ENCODE measurements around the gene PRRC2B.

PRRC2B gene

GRCh38 chr9:131397100-131397790, 3.4 kb downstream of the PRRC2B start:
- H3K4me3 ChIP-seq (ENCODE audit: low read length): peak overlapping the region; percentile 44
- no peak for TF ChIP-seq ZNF274 (IDR thresholded peaks at IDR 0.05; ENCODE audit: low read depth, low read length)

GRCh38 chr9:131398204-131398603, 4.3 kb downstream of the PRRC2B start:
- no peak for TF ChIP-seq ZNF274 (IDR thresholded peaks at IDR 0.05; ENCODE audit: low read depth, low read length)
- peak overlapping the region; percentile 56; the same call in 1 of the 2 replicates for H3K4me3 ChIP-seq (ENCODE audit: low read length)

GRCh38 chr9:131399972-131400371, 6.1 kb downstream of the PRRC2B start:
- TF ChIP-seq ZNF274 (IDR thresholded peaks at IDR 0.05; ENCODE audit: low read depth, low read length): no peak
- no peak overlapping the region for H3K4me3 ChIP-seq (ENCODE audit: low read length)

- no peak for TF ChIP-seq ZNF274 (IDR thresholded peaks at IDR 0.05; ENCODE audit: low read depth, low read length)
Measured at GRCh38 chr9:131400627-131401026, 6.7 kb downstream of the PRRC2B start.

GRCh38 chr9:131402073-131402472, 8.2 kb downstream of the PRRC2B start:
- TF ChIP-seq ZNF274 (IDR thresholded peaks at IDR 0.05; ENCODE audit: low read depth, low read length): no peak
- H3K4me3 ChIP-seq (ENCODE audit: low read length): no peak overlapping the region

More at GRCh38 chr9:131400627-131401026, 6.7 kb downstream of the PRRC2B start:
- H3K4me3 ChIP-seq (ENCODE audit: low read length): no peak overlapping the region

GRCh38 chr9:131402738-131403492, 9.0 kb downstream of the PRRC2B start:
- H3K4me3 ChIP-seq (ENCODE audit: low read length): no peak overlapping the region
- no peak for TF ChIP-seq ZNF274 (IDR thresholded peaks at IDR 0.05; ENCODE audit: low read depth, low read length)

GRCh38 chr9:131403493-131403773, 9.5 kb downstream of the PRRC2B start:
- no peak for TF ChIP-seq ZNF274 (IDR thresholded peaks at IDR 0.05; ENCODE audit: low read depth, low read length)
- no peak overlapping the region for H3K4me3 ChIP-seq (ENCODE audit: low read length)

GRCh38 chr9:131404581-131404980, 10.7 kb downstream of the PRRC2B start:
- TF ChIP-seq ZNF274 (IDR thresholded peaks at IDR 0.05; ENCODE audit: low read depth, low read length): no peak
- no peak overlapping the region for H3K4me3 ChIP-seq (ENCODE audit: low read length)

GRCh38 chr9:131404987-131405386, 11.1 kb downstream of the PRRC2B start:
- H3K4me3 ChIP-seq (ENCODE audit: low read length): no peak overlapping the region
- TF ChIP-seq ZNF274 (IDR thresholded peaks at IDR 0.05; ENCODE audit: low read depth, low read length): no peak

GRCh38 chr9:131405428-131405827, 11.5 kb downstream of the PRRC2B start:
- no peak overlapping the region for H3K4me3 ChIP-seq (ENCODE audit: low read length)
- no peak for TF ChIP-seq ZNF274 (IDR thresholded peaks at IDR 0.05; ENCODE audit: low read depth, low read length)

GRCh38 chr9:131405858-131406537, 12.1 kb downstream of the PRRC2B start:
- TF ChIP-seq ZNF274 (IDR thresholded peaks at IDR 0.05; ENCODE audit: low read depth, low read length): no peak
- H3K4me3 ChIP-seq (ENCODE audit: low read length): no peak overlapping the region

GRCh38 chr9:131406563-131407436, 12.9 kb downstream of the PRRC2B start:
- TF ChIP-seq ZNF274 (IDR thresholded peaks at IDR 0.05; ENCODE audit: low read depth, low read length): no peak

GRCh38 chr9:131407717-131408195, 13.9 kb downstream of the PRRC2B start:
- no peak for TF ChIP-seq ZNF274 (IDR thresholded peaks at IDR 0.05; ENCODE audit: low read depth, low read length)
- no peak overlapping the region for H3K4me3 ChIP-seq (ENCODE audit: low read length)

More at GRCh38 chr9:131406563-131407436, 12.9 kb downstream of the PRRC2B start:
- no peak overlapping the region for H3K4me3 ChIP-seq (ENCODE audit: low read length)

Data from GM08714 (cell line).